ENCODE results near the gene ACSL3. TPM values are rescaled to one million over a fixed set of nuclear protein-coding genes. Genes with fewer than 3 reads are reported as not detected.

Gene ACSL3
- total and polyA plus RNA-seq, 12 donors: 11.0 to 130 (median 70.6) TPM

DNA sequence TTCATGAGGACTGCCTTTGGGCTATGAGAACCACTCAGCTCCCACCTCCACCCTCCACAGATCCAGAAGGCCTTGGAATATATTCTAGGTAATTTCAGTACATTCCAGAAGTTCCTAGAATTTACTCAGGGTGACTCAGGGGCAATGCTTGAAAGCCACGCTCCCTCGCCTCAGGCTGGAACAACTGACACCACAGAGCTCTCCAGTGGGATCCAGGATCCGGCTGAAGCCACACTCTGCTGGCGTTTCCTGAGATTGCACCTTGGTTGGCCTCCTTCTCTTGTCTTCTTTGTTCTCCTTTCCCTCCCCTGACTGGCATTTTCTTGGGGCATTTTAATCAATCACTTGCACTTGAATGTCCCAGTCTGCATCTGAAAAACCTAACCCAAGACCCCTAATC, 98.5 kb downstream of the ACSL3 start:
- no peak for DNase-seq
- TF ChIP-seq POLR2A (IDR thresholded peaks at IDR 0.05): no peak
- TF ChIP-seq, protein P1, sequence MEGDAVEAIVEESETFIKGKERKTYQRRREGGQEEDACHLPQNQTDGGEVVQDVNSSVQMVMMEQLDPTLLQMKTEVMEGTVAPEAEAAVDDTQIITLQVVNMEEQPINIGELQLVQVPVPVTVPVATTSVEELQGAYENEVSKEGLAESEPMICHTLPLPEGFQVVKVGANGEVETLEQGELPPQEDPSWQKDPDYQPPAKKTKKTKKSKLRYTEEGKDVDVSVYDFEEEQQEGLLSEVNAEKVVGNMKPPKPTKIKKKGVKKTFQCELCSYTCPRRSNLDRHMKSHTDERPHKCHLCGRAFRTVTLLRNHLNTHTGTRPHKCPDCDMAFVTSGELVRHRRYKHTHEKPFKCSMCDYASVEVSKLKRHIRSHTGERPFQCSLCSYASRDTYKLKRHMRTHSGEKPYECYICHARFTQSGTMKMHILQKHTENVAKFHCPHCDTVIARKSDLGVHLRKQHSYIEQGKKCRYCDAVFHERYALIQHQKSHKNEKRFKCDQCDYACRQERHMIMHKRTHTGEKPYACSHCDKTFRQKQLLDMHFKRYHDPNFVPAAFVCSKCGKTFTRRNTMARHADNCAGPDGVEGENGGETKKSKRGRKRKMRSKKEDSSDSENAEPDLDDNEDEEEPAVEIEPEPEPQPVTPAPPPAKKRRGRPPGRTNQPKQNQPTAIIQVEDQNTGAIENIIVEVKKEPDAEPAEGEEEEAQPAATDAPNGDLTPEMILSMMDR (IDR thresholded peaks at IDR 0.05): no peak
- H3K4me3 ChIP-seq: no peak overlapping the region
- no peaks in the 10 kb centered on the region for H3K9me3 ChIP-seq (replicated peaks in 1 of 3)
- intact Hi-C loops (cut with DNase I): no loop called here
- no peaks in the 10 kb centered on the region for H3K36me3 ChIP-seq (replicated peaks in 1 of 2)
- H3K27me3 ChIP-seq: no peaks in the 10 kb centered on the region
- no peak overlapping the region for H3K27ac ChIP-seq
- 66 to 81% (median 76%) methylated on average over 4 of the region's 4 CpGs for WGBS, 4 donors
- H3K4me1 ChIP-seq (replicated peaks in 1 of 2): no peaks in the 10 kb centered on the region

DNA sequence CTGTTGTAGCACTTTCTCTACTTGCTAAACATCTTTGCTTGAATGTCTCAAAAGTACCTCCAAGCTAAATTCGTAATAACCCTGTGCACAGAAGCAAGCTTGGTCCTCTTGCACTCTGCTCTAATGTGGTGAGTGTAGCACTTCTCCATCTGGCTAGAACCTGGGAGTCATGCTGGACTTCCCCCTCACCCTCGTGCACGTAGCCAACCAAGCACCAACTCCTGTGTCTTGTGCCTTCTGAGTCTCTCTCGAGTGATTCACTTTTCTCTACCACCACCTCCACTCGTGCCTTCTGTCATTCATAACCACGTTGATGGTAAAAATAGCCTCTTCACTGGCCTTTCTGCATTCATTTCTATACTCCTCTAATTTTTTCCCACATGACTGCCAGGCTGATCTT, 99.3 kb downstream of the ACSL3 start:
- no peaks in the 10 kb centered on the region for H3K9me3 ChIP-seq (replicated peaks in 1 of 3)
- TF ChIP-seq, protein P1 (IDR thresholded peaks at IDR 0.05): no peak
- no peak for TF ChIP-seq POLR2A (IDR thresholded peaks at IDR 0.05)
- no peak overlapping the region for H3K27ac ChIP-seq
- WGBS, 4 donors: 62 to 73% (median 68%) methylated on average over 6 of the region's 6 CpGs
- H3K4me3 ChIP-seq: no peak overlapping the region
- H3K36me3 ChIP-seq (replicated peaks in 1 of 2): no peaks in the 10 kb centered on the region
- intact Hi-C loops (cut with DNase I): no loop called here
- no peak for DNase-seq
- no peaks in the 10 kb centered on the region for H3K4me1 ChIP-seq (replicated peaks in 1 of 2)
- no peaks in the 10 kb centered on the region for H3K27me3 ChIP-seq

DNA sequence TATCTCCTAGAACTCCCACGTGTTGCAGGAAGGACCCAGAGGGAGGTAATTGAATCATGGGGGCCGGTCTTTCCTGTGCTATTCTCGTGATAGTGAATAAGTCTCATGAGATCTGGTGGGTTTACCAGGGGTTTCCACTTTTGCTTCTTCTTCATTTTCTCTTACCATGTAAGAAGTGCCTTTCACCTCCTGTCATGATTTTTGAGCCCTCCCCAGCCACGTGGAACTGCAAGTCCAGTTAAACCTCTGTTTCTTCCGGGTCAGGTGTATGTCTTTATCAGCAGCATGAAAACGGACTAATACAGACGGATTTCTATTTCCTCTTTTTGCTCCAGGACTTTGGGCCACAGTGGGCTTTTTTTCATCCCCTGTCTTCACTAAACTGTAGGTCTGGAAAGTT, 102.8 kb downstream of the ACSL3 start:
- H3K4me1 ChIP-seq (replicated peaks in 1 of 2): no peaks in the 10 kb centered on the region
- intact Hi-C loops (cut with DNase I): no loop called here
- H3K27ac ChIP-seq: no peak overlapping the region
- 74 to 84% (median 79%) methylated on average over 7 of the region's 7 CpGs for WGBS, 4 donors
- no peaks in the 10 kb centered on the region for H3K36me3 ChIP-seq (replicated peaks in 1 of 2)
- DNase-seq: no peak
- no peaks in the 10 kb centered on the region for H3K9me3 ChIP-seq (replicated peaks in 1 of 3)
- no peak overlapping the region for H3K4me3 ChIP-seq
- H3K27me3 ChIP-seq: no peaks in the 10 kb centered on the region
- TF ChIP-seq, protein P1 (IDR thresholded peaks at IDR 0.05): no peak
- TF ChIP-seq POLR2A (IDR thresholded peaks at IDR 0.05): no peak

DNA sequence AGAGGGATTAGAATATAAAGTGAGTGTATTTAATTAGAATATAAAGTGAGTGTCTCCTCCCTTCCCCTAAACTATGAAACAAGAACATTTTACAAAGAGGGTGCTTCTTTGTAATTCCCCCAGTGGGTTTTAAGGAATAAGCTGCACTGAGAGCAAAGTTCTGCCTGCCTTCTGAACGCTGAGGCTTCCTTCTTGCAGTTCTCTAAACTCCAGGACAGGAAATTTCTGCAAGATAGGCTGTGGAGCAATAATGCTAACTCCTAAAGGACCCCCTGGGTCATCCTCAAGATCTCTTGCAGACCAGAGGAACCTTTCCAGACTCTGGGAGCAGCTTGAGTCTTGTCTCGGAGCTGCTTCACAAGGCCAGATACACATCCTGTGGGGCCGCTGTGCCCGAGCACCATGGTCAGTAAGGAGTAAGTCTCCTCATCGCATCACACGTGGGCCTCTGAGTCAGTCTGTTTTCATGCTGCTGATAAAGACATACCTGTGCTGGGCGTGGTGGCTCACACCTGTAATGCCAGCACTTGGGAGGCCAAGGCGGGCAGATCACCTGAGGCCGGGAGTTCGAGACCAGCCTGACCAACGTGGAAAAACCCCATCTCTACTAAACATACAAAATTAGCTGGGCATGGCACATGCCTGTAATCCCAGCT, 103.7 kb downstream of the ACSL3 start:
- WGBS, 4 donors: 71 to 88% (median 83%) methylated on average over 9 to 11 of the region's 11 CpGs
- TF ChIP-seq POLR2A (IDR thresholded peaks at IDR 0.05): no peak
- TF ChIP-seq, protein P1 (IDR thresholded peaks at IDR 0.05): no peak
- no peaks in the 10 kb centered on the region for H3K36me3 ChIP-seq (replicated peaks in 1 of 2)
- H3K4me1 ChIP-seq (replicated peaks in 1 of 2): no peaks in the 10 kb centered on the region
- no peak overlapping the region for H3K4me3 ChIP-seq
- no peaks in the 10 kb centered on the region for H3K9me3 ChIP-seq (replicated peaks in 1 of 3)
- H3K27me3 ChIP-seq: no peaks in the 10 kb centered on the region
- no peak for DNase-seq
- intact Hi-C loops (cut with DNase I): no loop called here
- no peak overlapping the region for H3K27ac ChIP-seq
